ENCODE measurements around the gene PCDHGB1. TPM values are rescaled to one million over a fixed set of nuclear protein-coding genes. Genes with fewer than 3 reads are reported as not detected.
A peak's percentile ranks its signal among the peaks of the same experiment; 100 is the strongest.
"Not testable (repeated sequence)": the region's sequence is repeated elsewhere in the genome, so short reads cannot be mapped to it uniquely, and the experiment has no call there.

Gene PCDHGB1
- total RNA-seq, 1 donor from 2014 or later = 3.7 TPM

DNA sequence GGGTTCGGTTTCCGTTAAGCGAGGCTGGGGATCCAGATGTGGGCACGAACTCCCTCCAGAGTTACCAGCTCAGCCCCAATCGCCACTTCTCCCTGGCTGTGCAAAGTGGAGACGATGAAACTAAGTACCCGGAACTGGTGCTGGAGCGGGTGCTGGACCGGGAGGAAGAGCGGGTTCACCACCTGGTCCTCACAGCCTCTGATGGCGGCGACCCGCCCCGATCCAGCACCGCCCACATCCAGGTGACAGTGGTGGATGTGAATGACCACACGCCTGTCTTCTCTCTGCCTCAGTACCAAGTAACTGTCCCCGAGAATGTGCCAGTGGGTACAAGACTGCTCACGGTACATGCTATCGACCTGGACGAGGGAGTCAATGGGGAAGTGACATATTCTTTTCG is 33.4 kb downstream of the PCDHGB1 start:
- DNase-seq = no peak

DNA sequence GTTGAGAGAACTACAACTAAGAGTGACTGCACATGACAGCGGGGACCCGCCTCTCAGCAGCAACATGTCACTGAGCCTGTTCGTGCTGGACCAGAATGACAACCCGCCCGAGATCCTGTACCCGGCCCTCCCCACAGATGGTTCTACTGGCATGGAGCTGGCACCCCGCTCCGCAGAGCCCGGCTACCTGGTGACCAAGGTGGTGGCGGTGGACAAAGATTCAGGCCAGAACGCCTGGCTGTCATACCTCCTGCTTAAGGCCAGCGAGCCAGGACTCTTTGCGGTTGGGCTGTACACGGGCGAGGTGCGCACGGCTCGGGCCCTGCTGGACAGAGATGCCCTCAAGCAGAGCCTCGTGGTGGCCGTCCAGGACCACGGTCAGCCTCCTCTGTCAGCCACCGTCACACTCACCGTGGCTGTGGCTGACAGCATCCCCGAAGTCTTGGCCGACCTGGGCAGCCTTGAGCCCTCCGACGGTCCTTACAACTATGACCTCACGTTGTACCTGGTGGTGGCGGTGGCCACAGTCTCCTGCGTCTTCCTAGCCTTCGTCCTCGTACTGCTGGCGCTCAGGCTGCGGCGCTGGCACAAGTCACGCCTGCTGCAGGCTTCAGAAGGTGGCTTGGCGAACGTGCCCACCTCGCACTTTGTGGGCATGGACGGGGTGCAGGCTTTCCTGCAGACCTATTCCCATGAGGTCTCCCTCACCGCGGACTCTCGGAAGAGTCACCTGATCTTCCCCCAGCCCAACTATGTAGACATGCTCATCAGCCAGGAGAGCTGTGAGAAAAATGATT is 34.8 kb downstream of the PCDHGB1 start:
- DNase-seq = no peak

DNA sequence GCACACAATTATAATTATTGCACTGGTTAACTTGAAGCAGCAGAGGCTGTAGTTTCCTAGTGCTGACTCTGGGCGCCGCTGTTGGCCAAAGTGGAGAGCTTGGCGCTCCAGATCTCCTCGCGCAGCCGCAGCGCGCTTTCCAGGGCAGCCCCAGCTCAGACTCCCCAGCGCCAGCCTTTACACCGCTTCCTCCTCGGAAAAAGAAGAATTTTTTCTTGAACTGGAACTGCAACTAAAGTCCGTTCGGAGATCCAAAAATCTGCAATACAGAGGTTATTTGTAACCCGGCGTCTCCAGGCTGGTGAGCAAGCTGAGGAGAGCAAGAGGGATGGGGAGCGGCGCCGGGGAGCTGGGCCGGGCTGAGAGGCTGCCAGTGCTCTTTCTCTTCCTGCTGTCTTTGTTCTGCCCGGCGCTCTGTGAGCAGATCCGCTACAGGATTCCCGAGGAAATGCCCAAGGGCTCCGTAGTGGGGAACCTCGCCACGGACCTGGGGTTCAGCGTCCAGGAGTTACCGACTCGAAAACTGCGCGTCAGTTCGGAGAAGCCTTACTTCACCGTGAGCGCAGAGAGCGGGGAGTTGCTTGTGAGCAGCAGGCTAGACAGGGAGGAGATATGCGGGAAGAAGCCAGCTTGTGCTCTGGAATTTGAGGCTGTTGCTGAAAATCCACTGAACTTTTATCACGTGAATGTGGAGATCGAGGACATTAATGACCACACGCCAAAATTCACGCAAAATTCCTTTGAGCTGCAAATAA is 37.8 kb downstream of the PCDHGB1 start, which contains the start of gene PCDHGB4:
Gene PCDHGB4 (plus strand): TSS at position 142 of the 755 bp plus-strand sequence. CDS start 187 bp downstream, at position 329.
- peak; percentile 18 for DNase-seq

DNA sequence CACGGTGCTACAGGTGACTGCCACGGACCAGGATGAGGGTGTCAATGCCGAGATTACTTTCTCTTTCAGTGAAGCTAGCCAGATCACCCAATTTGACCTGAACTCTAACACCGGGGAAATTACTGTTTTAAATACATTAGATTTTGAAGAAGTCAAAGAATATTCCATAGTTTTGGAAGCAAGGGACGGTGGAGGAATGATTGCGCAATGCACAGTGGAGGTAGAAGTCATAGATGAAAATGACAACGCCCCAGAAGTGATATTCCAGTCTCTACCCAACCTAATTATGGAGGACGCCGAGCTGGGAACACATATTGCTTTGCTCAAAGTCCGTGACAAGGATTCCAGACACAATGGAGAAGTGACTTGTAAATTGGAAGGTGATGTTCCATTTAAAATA is 38.8 kb downstream of the PCDHGB1 start:
- no peak for DNase-seq

DNA sequence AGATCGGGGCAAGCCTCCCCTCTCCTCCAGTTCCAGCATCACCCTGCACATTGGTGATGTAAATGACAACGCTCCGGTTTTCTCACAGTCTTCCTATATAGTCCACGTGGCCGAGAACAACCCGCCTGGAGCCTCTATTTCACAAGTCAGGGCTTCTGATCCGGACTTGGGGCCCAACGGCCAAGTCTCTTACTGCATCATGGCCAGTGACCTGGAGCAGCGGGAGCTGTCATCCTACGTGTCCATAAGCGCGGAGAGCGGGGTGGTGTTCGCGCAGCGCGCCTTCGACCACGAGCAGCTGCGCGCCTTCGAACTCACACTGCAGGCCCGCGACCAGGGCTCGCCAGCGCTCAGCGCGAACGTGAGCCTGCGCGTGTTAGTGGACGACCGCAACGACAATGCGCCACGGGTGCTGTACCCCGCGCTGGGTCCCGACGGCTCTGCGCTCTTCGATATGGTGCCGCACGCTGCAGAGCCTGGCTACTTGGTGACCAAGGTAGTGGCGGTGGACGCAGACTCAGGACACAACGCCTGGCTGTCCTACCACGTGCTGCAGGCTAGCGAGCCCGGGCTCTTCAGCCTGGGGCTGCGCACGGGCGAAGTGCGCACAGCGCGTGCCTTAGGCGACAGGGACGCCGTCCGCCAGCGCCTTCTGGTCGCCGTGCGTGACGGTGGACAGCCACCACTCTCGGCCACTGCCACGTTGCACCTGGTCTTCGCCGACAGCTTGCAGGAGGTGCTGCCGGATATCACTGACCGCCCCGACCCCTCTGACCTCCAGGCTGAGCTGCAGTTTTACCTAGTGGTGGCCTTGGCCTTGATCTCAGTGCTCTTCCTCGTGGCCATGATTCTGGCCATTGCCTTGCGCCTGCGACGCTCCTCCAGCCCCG is 39.5 kb downstream of the PCDHGB1 start:
- DNase-seq = no peak

DNA sequence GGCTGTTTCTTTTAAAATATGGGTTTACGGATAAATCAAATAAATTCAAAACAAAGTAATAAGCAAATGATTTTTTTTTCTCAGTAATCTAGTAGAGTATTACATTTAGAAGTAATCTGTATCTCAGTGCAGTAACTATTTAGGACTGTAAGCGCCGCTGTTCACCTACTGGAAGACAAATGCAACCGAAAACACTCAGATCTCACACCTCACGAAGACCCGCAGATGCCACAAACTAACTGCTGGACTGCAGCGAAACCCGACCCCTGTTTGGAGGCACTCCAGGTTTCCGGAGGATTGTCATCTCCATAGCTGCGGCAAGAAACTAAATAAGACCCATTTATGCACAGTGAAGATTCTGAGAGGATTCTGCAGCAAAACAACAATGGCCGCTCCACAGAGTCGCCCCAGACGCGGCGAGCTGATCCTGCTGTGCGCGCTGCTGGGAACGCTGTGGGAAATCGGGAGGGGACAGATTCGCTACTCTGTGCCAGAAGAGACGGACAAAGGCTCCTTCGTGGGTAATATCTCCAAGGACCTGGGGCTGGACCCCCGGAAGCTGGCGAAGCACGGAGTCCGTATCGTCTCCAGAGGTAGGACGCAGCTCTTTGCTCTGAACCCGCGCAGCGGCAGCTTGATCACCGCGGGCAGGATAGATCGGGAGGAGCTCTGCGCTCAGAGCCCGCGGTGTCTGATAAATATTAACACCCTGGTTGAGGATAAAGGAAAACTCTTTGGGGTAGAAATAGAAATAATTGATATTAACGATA is 42.7 kb downstream of the PCDHGB1 start, which contains the start of gene PCDHGA8:
Gene PCDHGA8 (plus strand): TSS at position 205 of the 770 bp plus-strand sequence. CDS start 181 bp downstream, at position 386.
- DNase-seq = no peak

DNA sequence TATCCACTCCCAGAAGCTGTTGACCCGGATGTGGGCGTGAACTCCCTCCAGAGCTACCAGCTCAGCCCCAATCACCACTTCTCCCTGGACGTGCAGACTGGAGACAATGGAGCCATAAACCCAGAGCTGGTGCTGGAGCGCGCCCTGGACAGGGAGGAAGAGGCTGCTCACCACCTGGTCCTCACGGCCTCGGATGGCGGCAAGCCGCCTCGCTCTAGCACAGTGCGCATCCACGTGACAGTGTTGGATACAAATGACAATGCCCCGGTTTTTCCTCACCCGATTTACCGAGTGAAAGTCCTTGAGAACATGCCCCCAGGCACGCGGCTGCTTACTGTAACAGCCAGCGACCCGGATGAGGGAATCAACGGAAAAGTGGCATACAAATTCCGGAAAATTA is 43.4 kb downstream of the PCDHGB1 start:
- no peak for DNase-seq

DNA sequence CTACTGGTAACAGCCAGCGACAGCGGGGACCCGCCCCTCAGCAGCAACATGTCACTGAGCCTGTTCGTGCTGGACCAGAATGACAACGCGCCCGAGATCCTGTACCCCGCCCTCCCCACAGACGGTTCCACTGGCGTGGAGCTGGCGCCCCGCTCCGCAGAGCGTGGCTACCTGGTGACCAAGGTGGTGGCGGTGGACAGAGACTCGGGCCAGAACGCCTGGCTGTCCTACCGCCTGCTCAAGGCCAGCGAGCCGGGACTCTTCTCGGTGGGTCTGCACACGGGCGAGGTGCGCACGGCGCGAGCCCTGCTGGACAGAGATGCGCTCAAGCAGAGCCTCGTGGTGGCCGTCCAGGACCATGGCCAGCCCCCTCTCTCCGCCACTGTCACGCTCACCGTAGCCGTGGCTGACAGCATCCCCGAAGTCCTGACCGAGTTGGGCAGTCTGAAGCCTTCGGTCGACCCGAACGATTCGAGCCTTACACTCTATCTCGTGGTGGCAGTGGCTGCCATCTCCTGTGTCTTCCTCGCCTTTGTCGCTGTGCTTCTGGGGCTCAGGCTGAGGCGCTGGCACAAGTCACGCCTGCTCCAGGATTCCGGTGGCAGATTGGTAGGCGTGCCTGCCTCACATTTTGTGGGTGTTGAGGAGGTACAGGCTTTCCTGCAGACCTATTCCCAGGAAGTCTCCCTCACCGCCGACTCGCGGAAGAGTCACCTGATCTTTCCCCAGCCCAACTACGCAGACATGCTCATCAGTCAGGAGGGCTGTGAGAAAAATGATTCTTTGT is 44.7 kb downstream of the PCDHGB1 start:
- not testable (repeated sequence) for DNase-seq

DNA sequence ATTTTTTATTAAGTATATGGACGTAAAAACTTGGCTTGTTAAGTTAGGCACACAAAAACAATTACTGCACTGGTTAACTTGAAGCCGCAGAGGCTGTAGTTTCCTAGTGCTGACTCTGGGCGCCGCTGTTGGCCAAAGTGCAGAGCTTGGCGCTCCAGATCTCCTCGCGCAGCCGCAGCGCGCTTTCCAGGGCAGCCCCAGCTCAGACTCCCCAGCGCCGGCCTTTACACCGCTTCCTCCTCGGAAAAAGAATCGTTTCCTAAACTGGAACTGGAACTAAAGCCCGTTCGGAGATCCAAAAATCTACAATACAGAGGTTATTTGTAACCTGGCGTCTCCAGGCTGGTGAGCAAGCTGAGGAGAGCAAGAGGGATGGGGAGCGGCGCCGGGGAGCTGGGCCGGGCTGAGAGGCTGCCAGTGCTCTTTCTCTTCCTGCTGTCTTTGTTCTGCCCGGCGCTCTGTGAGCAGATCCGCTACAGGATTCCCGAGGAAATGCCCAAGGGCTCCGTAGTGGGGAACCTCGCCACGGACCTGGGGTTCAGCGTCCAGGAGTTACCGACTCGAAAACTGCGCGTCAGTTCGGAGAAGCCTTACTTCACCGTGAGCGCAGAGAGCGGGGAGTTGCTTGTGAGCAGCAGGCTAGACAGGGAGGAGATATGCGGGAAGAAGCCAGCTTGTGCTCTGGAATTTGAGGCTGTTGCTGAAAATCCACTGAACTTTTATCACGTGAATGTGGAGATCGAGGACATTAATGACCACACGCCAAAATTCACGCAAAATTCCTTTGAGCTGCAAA is 48.1 kb downstream of the PCDHGB1 start, which contains the start of gene PCDHGB5:
Gene PCDHGB5 (plus strand): TSS at position 192 of the 796 bp plus-strand sequence. CDS start 181 bp downstream, at position 373.
- peak; percentile 16 for DNase-seq

DNA sequence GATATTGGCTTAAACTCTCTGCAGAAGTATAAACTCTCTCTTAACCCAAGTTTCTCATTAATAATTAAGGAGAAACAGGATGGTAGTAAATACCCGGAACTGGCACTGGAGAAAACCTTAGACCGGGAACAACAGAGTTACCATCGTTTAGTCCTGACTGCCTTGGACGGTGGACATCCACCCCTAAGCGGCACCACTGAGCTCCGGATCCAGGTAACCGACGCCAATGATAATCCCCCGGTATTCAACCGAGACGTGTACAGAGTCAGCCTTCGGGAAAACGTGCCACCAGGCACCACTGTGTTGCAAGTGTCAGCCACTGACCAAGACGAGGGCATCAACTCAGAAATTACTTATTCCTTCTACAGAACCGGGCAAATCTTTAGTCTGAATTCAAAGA is 48.7 kb downstream of the PCDHGB1 start:
- no peak for DNase-seq

DNA sequence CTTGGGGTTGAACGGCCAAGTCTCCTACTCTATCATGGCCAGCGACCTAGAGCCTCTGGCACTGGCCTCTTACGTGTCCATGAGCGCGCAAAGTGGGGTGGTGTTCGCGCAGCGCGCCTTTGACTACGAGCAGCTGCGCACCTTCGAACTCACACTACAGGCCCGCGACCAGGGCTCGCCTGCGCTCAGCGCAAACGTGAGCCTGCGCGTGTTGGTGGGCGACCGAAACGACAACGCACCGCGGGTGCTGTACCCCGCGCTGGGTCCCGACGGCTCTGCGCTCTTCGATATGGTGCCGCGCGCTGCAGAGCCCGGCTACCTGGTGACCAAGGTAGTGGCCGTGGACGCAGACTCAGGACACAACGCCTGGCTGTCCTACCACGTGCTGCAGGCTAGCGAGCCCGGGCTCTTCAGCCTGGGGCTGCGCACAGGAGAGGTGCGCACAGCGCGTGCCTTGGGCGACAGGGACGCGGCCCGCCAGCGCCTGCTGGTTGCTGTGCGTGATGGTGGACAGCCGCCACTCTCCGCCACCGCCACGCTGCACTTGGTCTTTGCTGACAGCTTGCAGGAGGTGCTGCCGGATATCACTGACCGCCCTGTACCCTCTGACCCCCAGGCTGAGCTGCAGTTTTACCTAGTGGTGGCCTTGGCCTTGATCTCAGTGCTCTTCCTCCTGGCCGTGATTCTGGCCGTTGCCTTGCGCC is 49.8 kb downstream of the PCDHGB1 start:
- DNase-seq = no peak

Other genes with a start within 250 kb of the PCDHGB1 start
- gene PCDHB3, start 249.6 kb upstream of the PCDHGB1 start, total RNA-seq = 3.7 TPM
- 4.0 TPM for gene PCDHB4, start 228.3 kb upstream of the PCDHGB1 start, total RNA-seq
- 5.6 TPM for gene PCDHB5, start 214.9 kb upstream of the PCDHGB1 start, total RNA-seq
- 0.82 TPM for gene PCDHB6, start 200.0 kb upstream of the PCDHGB1 start, total RNA-seq
- 3.3 TPM for gene PCDHB7, start 177.5 kb upstream of the PCDHGB1 start, total RNA-seq
- 2.3 TPM for gene PCDHB8, start 172.3 kb upstream of the PCDHGB1 start, total RNA-seq
- 4.1 TPM for gene PCDHB16, start 167.7 kb upstream of the PCDHGB1 start, total RNA-seq
- gene PCDHB9, start 162.9 kb upstream of the PCDHGB1 start, total RNA-seq = 1.7 TPM
- 6.1 TPM for gene PCDHB10, start 157.7 kb upstream of the PCDHGB1 start, total RNA-seq
- 5.9 TPM for gene PCDHB11, start 150.5 kb upstream of the PCDHGB1 start, total RNA-seq
- gene PCDHB12, start 141.4 kb upstream of the PCDHGB1 start, total RNA-seq = 4.8 TPM
- 4.4 TPM for gene PCDHB13, start 136.2 kb upstream of the PCDHGB1 start, total RNA-seq
- 7.8 TPM for gene PCDHB14, start 126.8 kb upstream of the PCDHGB1 start, total RNA-seq
- gene PCDHB15, start 104.7 kb upstream of the PCDHGB1 start, total RNA-seq = 9.9 TPM
- gene SLC25A2, start 46.0 kb upstream of the PCDHGB1 start, total RNA-seq = not detected
- 93.2 TPM for gene TAF7, start 29.3 kb upstream of the PCDHGB1 start, total RNA-seq
- 1.8 TPM for gene PCDHGA1, start 19.6 kb upstream of the PCDHGB1 start, total RNA-seq
- 3.7 TPM for gene PCDHGA2, start 11.3 kb upstream of the PCDHGB1 start, total RNA-seq
- 3.9 TPM for gene PCDHGA3, start 6.3 kb upstream of the PCDHGB1 start, total RNA-seq
- 3.9 TPM for gene PCDHGA4, start 4.9 kb downstream of the PCDHGB1 start, total RNA-seq
- gene PCDHGB2, start 9.9 kb downstream of the PCDHGB1 start, total RNA-seq = 4.2 TPM
- gene PCDHGA5, start 14.1 kb downstream of the PCDHGB1 start, total RNA-seq = 6.1 TPM
- gene PCDHGB3, start 20.1 kb downstream of the PCDHGB1 start, total RNA-seq = 5.7 TPM
- 4.8 TPM for gene PCDHGA6, start 23.8 kb downstream of the PCDHGB1 start, total RNA-seq
- gene PCDHGA7, start 32.6 kb downstream of the PCDHGB1 start, total RNA-seq = 6.3 TPM
- 5.9 TPM for gene PCDHGB4, start 37.6 kb downstream of the PCDHGB1 start, total RNA-seq
- 3.0 TPM for gene PCDHGA8, start 42.5 kb downstream of the PCDHGB1 start, total RNA-seq
- gene PCDHGB5, start 47.8 kb downstream of the PCDHGB1 start, total RNA-seq = 11.3 TPM
- gene PCDHGA9, start 52.7 kb downstream of the PCDHGB1 start, total RNA-seq = 12.2 TPM
- gene PCDHGB6, start 57.9 kb downstream of the PCDHGB1 start, total RNA-seq = 9.3 TPM
- gene PCDHGA10, start 62.9 kb downstream of the PCDHGB1 start, total RNA-seq = 6.1 TPM
- 10.3 TPM for gene PCDHGB7, start 67.6 kb downstream of the PCDHGB1 start, total RNA-seq
- gene PCDHGA11, start 71.0 kb downstream of the PCDHGB1 start, total RNA-seq = 7.5 TPM
- 5.1 TPM for gene PCDHGA12, start 80.4 kb downstream of the PCDHGB1 start, total RNA-seq
- 104 TPM for gene PCDHGC3, start 125.9 kb downstream of the PCDHGB1 start, total RNA-seq
- gene PCDHGC4, start 134.9 kb downstream of the PCDHGB1 start, total RNA-seq = 7.9 TPM
- gene PCDHGC5, start 139.0 kb downstream of the PCDHGB1 start, total RNA-seq = 3.1 TPM

Measured in tongue (tissue), 2 donors.